ENCODE measurements around the gene FKBP2. TPM values are rescaled to one million over a fixed set of nuclear protein-coding genes. Genes with fewer than 3 reads are reported as not detected.

FKBP2 gene
- total RNA-seq: 25.8 and 70.3 TPM in 2 replicates

GRCh38 chr11:64240435-64241240 lies at the start of gene FKBP2:
Gene FKBP2 (plus strand): TSS chr11:64241095. CDS start chr11:64242388, 1,293 bp downstream.

DNA sequence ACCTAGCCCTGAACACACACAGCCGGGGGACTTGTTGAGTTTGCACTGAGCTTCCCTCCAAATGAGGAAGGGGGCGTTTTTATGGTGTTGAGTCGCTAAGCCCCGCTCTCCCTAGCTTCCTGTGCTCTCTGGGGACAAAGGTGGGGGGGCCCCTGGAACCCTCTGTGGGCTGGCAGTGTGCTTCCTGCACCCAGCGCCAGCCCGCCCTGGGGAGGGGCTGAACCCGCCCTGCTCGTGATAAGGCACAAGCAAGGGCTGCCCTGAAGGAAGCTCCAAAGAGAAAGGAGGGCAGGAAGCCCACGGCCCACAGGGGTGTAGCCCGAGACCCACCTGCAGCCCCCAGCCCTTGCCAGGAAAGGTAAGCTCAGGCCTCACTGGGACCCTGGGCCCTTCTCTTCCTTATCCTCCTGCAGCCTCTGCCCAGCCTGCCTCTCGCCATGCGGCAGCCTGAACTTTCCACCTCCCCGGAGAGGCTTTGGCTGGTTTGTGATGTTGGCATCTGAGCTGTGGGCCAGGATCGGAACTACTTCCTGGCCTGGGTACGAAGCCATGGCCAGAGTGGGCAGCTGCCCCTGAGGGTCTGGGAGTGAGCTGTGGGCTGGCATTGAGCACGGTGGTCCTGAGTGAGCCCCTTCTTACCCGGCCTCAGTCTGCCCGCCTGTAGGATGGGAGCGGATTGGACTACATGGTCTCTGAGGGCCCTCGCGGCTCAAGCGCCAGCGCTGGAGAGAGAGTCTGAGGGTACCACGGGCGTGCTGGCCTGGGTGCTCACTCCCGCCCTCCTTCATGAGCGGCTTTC lies 34.2 kb upstream of the FKBP2 start, which contains the start of gene FERMT3:
Gene FERMT3 (plus strand): TSS at position 265 of the 799 bp plus-strand sequence. CDS start 644 bp downstream, outside the sequence.

GRCh38 chr11:64225608-64226506 lies 15.0 kb upstream of the FKBP2 start, which contains the start of the genes NUDT22 and TRPT1:
Gene NUDT22 (plus strand): TSS chr11:64226274. CDS start chr11:64226653, 379 bp downstream.
Gene TRPT1 (minus strand): TSS chr11:64226186. CDS start chr11:64225860, 326 bp downstream.

DNA sequence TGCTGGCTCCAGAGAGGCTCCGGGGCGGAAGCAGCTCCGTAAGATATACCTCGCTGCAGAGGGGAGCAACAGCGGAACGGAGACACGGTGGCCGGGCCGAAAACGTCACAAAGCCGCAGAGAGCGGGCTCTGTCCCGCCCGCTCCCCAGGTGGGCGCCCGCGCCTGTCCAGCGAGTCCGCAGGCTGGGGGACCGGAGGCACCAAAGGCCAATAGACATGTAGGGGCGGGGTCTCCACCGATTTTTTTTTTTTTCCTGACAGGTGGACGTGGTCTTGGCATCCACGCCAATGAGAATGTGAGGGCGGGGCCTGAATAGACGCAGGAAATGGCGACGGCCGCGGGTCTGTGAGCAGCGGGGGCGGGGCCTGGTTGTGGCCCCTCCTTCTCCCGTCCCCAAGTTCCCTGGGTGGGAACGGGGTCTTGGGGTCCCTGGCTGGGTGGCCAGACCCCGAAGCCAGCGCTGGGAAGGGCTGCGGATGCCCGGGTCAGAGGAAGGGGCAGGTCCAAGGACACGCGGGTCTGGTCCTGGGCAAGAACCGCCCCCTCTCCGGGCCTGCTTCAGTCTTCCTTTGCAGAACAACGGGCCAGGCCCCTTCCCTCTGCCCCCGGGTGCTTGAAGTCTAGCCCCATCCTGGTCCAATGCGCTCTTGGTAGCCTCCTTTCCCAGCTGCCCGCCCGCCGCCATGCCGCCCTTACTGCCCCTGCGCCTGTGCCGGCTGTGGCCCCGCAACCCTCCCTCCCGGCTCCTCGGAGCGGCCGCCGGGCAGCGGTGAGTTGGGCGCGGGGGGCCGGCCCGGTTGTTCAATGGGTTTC lies 10.5 kb upstream of the FKBP2 start, which contains the start of gene DNAJC4:
Gene DNAJC4 (plus strand): TSS at position 378 of the 814 bp plus-strand sequence. CDS start 307 bp downstream, at position 685.

GRCh38 chr11:64233913-64234586 lies 6.8 kb upstream of the FKBP2 start, which contains the start of gene VEGFB:
Gene VEGFB (plus strand): TSS chr11:64234584. CDS start chr11:64234834, 250 bp downstream.

DNA sequence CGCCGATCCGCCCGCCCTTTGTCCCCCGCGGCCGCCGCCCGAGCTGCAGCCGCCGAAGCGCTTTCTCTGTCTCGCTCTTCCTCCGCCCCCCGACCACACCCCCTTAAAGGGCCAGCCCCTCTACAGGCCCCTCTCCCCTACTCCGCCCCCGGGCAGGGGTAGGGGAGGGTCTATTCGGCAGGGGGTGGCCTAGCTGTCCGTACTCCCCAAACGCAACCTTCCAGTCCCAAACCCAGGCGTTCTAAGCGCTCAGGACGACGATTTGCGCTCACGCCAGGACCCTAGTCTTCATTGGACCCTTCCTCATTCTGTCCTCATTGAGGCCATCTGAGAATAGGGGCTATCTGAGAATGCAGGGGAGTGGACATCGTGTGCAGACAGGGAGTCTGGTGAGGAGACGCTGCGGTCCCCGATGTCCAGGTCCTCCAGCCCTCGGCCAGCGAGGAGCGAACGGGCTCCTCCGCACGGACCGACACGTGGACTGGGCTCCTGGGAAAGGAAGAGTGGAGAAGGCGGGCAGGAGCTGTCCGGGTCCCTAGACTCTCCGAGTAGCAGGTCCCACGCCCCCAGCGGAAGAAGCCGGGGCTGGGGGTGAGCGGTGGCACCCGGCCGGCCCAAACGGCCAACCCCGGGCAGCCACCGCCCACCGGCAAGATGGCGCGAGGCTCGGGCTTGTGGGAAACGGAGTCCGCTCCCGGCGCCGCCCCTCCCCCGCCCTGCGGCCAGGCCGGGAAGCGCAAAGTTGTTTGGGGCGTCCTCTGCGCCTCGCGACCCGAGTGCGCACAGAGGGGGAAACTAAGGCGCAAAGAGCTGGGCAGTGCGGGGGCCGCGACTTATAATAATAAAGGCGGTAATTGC lies 6.2 kb downstream of the FKBP2 start, which contains the start of gene PPP1R14B:
Gene PPP1R14B (minus strand): TSS at position 73 of the 858 bp plus-strand sequence. CDS start 270 bp downstream, outside the sequence.

GRCh38 chr11:64251016-64251752 lies 10.3 kb downstream of the FKBP2 start, which contains the start of gene PLCB3:
Gene PLCB3 (plus strand): TSS chr11:64251530. CDS start chr11:64251650, 120 bp downstream.

DNA sequence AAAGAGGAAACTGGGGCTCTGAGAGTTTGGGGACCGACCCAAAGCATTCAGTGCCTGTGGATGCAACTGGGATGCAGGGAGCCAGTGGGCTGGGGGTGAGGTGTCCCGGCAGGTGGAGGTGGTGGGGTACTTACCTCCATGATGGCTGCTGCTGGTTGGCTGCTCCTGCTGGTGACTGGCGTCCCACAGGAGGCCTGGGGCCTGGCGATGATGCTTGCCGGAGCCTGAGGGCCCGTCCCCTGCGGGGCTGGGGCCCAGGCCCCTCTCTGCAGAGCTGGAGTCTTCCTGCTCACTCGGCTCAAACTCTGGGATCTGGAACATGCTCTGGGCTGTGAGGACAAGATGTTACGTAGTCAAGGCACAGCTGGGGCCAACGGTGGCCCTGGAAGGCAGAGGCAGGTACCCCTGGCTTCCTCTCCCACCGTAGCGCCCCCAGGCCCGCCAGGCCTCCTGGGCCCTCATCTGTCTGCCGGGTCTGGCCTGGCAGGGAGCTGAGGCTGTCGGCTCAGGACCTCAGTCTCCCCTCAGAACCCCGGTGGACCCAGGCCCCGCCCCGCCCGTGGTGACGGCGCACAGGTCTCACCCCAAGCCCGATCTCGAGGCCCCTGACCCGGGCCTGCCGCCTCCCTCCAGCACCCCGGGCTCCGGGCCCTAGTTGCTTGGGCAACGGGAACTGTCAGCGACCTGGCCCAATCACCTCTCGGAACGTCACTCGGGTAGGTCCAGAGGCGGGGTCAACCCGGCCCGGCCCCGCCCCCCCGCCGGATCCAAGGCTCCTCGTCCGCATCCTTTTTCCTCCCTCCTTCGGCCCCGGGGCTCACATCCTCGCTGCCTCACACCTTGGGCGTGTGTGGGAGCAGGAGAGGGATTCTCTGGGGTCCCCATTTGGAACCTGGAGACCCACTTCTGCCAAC lies 43.4 kb downstream of the FKBP2 start, which contains the start of gene BAD:
Gene BAD (minus strand): TSS at position 618 of the 914 bp plus-strand sequence. CDS start 297 bp downstream, at position 321.

GRCh38 chr11:64284962-64285884 lies 44.3 kb downstream of the FKBP2 start, which contains the start of gene GPR137:
Gene GPR137 (plus strand): TSS chr11:64285848. CDS start chr11:64286525, 677 bp downstream.

GRCh38 chr11:64291262-64291751 lies 50.4 kb downstream of the FKBP2 start, which contains the start of gene KCNK4:
Gene KCNK4 (plus strand): TSS chr11:64291302. CDS start chr11:64293019, 1,717 bp downstream.

Other genes starting within 250 kb of the FKBP2 start
- gene FLRT1, start 205.2 kb upstream of the FKBP2 start, total RNA-seq: not detected in 2 replicates
- gene MACROD1, start 75.0 kb upstream of the FKBP2 start, total RNA-seq: 7.2 and 19.6 TPM in 2 replicates
- 57.3 and 97.9 TPM in 2 replicates for gene STIP1, start 54.9 kb upstream of the FKBP2 start, total RNA-seq
- gene FERMT3, start 34.4 kb upstream of the FKBP2 start, total RNA-seq: 0.39 and 0.43 TPM in 2 replicates
- gene TRPT1, start 14.9 kb upstream of the FKBP2 start, total RNA-seq: 31.4 and 36.7 TPM in 2 replicates
- gene NUDT22, start 14.8 kb upstream of the FKBP2 start, total RNA-seq: 42.0 and 67.0 TPM in 2 replicates
- 10.0 and 34.9 TPM in 2 replicates for gene DNAJC4, start 10.5 kb upstream of the FKBP2 start, total RNA-seq
- 18.1 and 19.2 TPM in 2 replicates for gene VEGFB, start 6.5 kb upstream of the FKBP2 start, total RNA-seq
- 118 and 386 TPM in 2 replicates for gene PPP1R14B, start 5.8 kb downstream of the FKBP2 start, total RNA-seq
- gene PLCB3, start 10.4 kb downstream of the FKBP2 start, total RNA-seq: 34.9 and 60.6 TPM in 2 replicates
- 68.3 and 93.5 TPM in 2 replicates for gene BAD, start 43.6 kb downstream of the FKBP2 start, total RNA-seq
- 19.2 and 20.0 TPM in 2 replicates for gene GPR137, start 44.8 kb downstream of the FKBP2 start, total RNA-seq
- gene KCNK4, start 50.2 kb downstream of the FKBP2 start, total RNA-seq: under 0.01 TPM in 1 of 2 replicates, not detected in the other
- not detected in 2 replicates for gene CATSPERZ, start 59.3 kb downstream of the FKBP2 start, total RNA-seq
- 23.9 and 42.8 TPM in 2 replicates for gene ESRRA, start 64.4 kb downstream of the FKBP2 start, total RNA-seq
- 190 and 216 TPM in 2 replicates for gene TRMT112, start 76.5 kb downstream of the FKBP2 start, total RNA-seq
- 191 and 275 TPM in 2 replicates for gene PRDX5, start 77.0 kb downstream of the FKBP2 start, total RNA-seq
- 1.2 and 2.4 TPM in 2 replicates for gene CCDC88B, start 99.1 kb downstream of the FKBP2 start, total RNA-seq
- gene RPS6KA4, start 118.1 kb downstream of the FKBP2 start, total RNA-seq: 56.9 and 152 TPM in 2 replicates